Trophoblast cell (in vitro differentiated cells and primary cell): ENCODE results near the gene DNAH1.

Source experiments
- DNase-seq, 2 donors: peaks; one replicate each; pipeline ENCODE4 v3.0.0-alpha.2; 2016
- H2AFZ ChIP-seq: 2 replicates; pipeline ENCODE4 v1.6.1; 2013; ENCODE audit warnings: low read length, moderate library complexity, mild to moderate bottlenecking; ENCODE audit not compliant: insufficient read depth, poor library complexity
- H2AK5ac ChIP-seq: 2 replicates; pipeline ENCODE4 v1.6.1; 2013; ENCODE audit warnings: mild to moderate bottlenecking, low read length
- H2BK120ac ChIP-seq: 2 replicates; pipeline ENCODE4 v1.6.1; 2013; ENCODE audit warnings: low read length, mild to moderate bottlenecking, moderate library complexity; ENCODE audit not compliant: insufficient read depth, poor library complexity
- H2BK12ac ChIP-seq: 2 replicates; pipeline ENCODE4 v1.6.1; 2013; ENCODE audit warnings: mild to moderate bottlenecking, low read length, moderate library complexity
- H2BK5ac ChIP-seq: 2 replicates; pipeline ENCODE4 v1.6.1; 2013; ENCODE audit warnings: low read length, low read depth, moderate library complexity, mild to moderate bottlenecking; ENCODE audit not compliant: poor library complexity
- H3K14ac ChIP-seq: 2 replicates; pipeline ENCODE4 v1.6.1; 2013; ENCODE audit warnings: mild to moderate bottlenecking, low read length
- H3K18ac ChIP-seq: 2 replicates; pipeline ENCODE4 v1.6.1; 2013; ENCODE audit warnings: mild to moderate bottlenecking, low read length
- H3K23ac ChIP-seq: 2 replicates; pipeline ENCODE4 v1.6.1; 2013; ENCODE audit warnings: low read length
- H3K27ac ChIP-seq: 2 replicates; pipeline ENCODE4 v1.5.1; 2013; ENCODE audit warnings: low read depth, mild to moderate bottlenecking, inconsistent platforms, low read length, moderate library complexity
- H3K27me3 ChIP-seq: 2 replicates; pipeline ENCODE4 v1.6.1; 2013; ENCODE audit warnings: inconsistent platforms, mild to moderate bottlenecking, low read length, moderate library complexity; ENCODE audit not compliant: insufficient read depth
- H3K36me3 ChIP-seq, 2 experiments: 1 replicate in 1 of 2; 2 replicates in 1 of 2; pipeline ENCODE4 v1.6.1; 2013; ENCODE audit warnings: low read length in 2 of 2, mild to moderate bottlenecking in 2 of 2, moderate library complexity in 1 of 2; ENCODE audit not compliant: insufficient read depth in 2 of 2, control insufficient read depth in 1 of 2
- H3K4ac ChIP-seq: 2 replicates; pipeline ENCODE4 v1.6.1; 2013; ENCODE audit warnings: low read depth, mild to moderate bottlenecking, low read length, moderate library complexity
- H3K4me1 ChIP-seq, 2 experiments: 1 replicate in 1 of 2; 2 replicates in 1 of 2; pipeline ENCODE4 v1.6.1; 2013; ENCODE audit warnings: low read length in 2 of 2, mild to moderate bottlenecking in 2 of 2, moderate library complexity in 1 of 2; ENCODE audit not compliant: insufficient read depth in 2 of 2, control insufficient read depth in 1 of 2
- H3K4me2 ChIP-seq: 2 replicates; pipeline ENCODE4 v1.6.1; 2013; ENCODE audit warnings: inconsistent platforms, mild to moderate bottlenecking, low read length, moderate library complexity
- H3K4me3 ChIP-seq: 2 replicates; pipeline ENCODE4 v1.5.1; 2013; ENCODE audit warnings: mild to moderate bottlenecking, low read depth, low read length, inconsistent platforms
- H3K79me1 ChIP-seq: one replicate; pipeline ENCODE4 v1.6.1; 2013; ENCODE audit warnings: low read length
- H3K79me2 ChIP-seq: 2 replicates; pipeline ENCODE4 v1.6.1; 2013; ENCODE audit warnings: low read length, mild to moderate bottlenecking; ENCODE audit not compliant: control insufficient read depth, insufficient read depth, poor library complexity
- H3K9ac ChIP-seq: 2 replicates; pipeline ENCODE4 v1.6.1; 2013; ENCODE audit warnings: mild to moderate bottlenecking, low read length
- H3K9me3 ChIP-seq: 2 replicates; pipeline ENCODE4 v1.6.1; 2013; ENCODE audit warnings: low read depth, mild to moderate bottlenecking, control low read depth, inconsistent platforms, low read length; ENCODE audit not compliant: insufficient read depth
- H4K12ac ChIP-seq: 2 replicates; pipeline ENCODE4 v1.6.1; 2013; ENCODE audit warnings: low read depth, mild to moderate bottlenecking, low read length, moderate library complexity
- H4K8ac ChIP-seq: 2 replicates; pipeline ENCODE4 v1.6.1; 2013; ENCODE audit warnings: low read depth, mild to moderate bottlenecking, low read length, moderate library complexity
- H4K91ac ChIP-seq: one replicate; pipeline ENCODE4 v1.6.1; 2013; ENCODE audit warnings: low read depth, mild to moderate bottlenecking, low read length, moderate library complexity
- WGBS: extraction: QIAGEN DNeasy Blood & Tissue Kit; methylation state at CpG from one replicate; pipeline ENCODE4 v1.1.7; 2013; ENCODE audit warnings: missing lambda C conversion rate; ENCODE audit not compliant: insufficient read length, insufficient coverage; ENCODE audit errors: extremely low coverage; 5-methylcytosine and 5-hydroxymethylcytosine counted together

DNAH1 gene

DNA sequence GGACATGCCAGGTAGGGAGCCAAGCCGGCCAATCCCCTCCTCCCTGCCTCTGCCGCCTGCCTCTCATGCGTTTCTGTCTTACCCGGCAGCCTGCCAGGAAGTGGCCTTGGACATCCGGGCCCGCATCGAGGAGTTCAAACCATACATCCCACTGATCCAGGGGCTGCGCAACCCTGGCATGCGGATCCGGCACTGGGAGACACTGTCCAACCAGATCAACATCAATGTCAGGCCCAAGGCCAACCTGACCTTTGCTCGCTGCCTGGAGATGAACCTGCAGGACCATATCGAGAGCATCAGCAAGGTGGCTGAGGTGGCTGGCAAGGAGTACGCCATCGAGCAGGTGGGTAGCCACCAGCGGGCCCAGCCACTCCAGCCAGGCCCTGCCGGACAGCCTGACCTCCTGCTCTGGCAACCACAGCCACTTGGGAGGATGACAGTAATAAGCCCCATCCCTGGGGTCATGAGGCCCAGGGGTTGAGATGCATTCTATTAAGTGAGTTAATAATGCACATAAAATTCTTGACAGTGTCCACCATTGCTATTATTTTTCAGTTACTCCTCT is 37.3 kb downstream of the DNAH1 start:
- Histone ChIP-seq H4K8ac (no peak overlapping the region), H3K4ac (no peak overlapping the region), H2BK120ac (no peak overlapping the region), H2AFZ (no peak overlapping the region), H2BK12ac (no peak overlapping the region), H3K79me2 (no peaks in the 10 kb centered on the region), H3K27me3 (no peaks in the 10 kb centered on the region), H3K4me1 (peaks cover 0 to 4% of the 10 kb centered on the region in 2 experiments), H2BK5ac (no peak overlapping the region), H4K91ac (no peak overlapping the region), H3K79me1 (no peaks in the 10 kb centered on the region), H3K27ac (no peak overlapping the region), H3K4me2 (no peak overlapping the region), H2AK5ac (no peak overlapping the region), H4K12ac (no peak overlapping the region), H3K23ac (no peak overlapping the region), H3K9me3 (no peaks in the 10 kb centered on the region), H3K14ac (no peak overlapping the region), H3K36me3 (peaks cover 0 to 2% of the 10 kb centered on the region in 2 experiments), H3K9ac (no peak overlapping the region), H3K4me3 (no peak overlapping the region), H3K18ac (no peak overlapping the region)
- WGBS: no CpG with 5 or more reads among the region's 16 CpGs
- DNase-seq: no peak

DNA sequence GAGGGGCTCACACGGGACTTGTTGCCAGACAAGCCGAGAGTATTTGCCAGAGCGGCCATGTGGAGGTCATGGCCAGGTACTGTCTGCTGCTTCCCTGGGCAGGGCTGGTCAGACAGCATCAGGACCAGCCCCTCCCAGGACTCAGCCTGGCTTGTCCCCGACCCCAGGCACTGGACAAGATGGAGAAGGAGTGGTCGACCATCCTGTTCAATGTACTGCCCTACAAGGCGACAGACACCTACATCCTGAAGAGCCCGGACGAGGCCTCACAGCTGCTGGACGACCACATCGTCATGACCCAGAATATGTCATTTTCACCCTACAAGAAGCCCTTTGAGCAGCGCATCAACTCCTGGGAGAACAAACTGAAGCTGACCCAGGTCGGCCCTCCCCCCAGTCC is 38.6 kb downstream of the DNAH1 start:
- no peak for DNase-seq
- Histone ChIP-seq H3K79me2 (no peaks in the 10 kb centered on the region), H3K79me1 (no peaks in the 10 kb centered on the region), H3K18ac (no peak overlapping the region), H4K91ac (no peak overlapping the region), H3K27me3 (no peaks in the 10 kb centered on the region), H3K4me3 (no peak overlapping the region), H2BK120ac (no peak overlapping the region), H4K8ac (no peak overlapping the region), H4K12ac (no peak overlapping the region), H3K9me3 (no peaks in the 10 kb centered on the region), H3K27ac (no peak overlapping the region), H2BK5ac (no peak overlapping the region), H3K14ac (no peak overlapping the region), H3K4me1 (peaks cover 0 to under 1% of the 10 kb centered on the region in 2 experiments), H3K4me2 (no peak overlapping the region), H3K4ac (no peak overlapping the region), H2AFZ (no peak overlapping the region), H3K9ac (no peak overlapping the region), H2AK5ac (no peak overlapping the region), H3K23ac (no peak overlapping the region), H2BK12ac (no peak overlapping the region), H3K36me3 (peaks cover 0 to 2% of the 10 kb centered on the region in 2 experiments)
- no CpG with 5 or more reads among the region's 12 CpGs for WGBS

DNA sequence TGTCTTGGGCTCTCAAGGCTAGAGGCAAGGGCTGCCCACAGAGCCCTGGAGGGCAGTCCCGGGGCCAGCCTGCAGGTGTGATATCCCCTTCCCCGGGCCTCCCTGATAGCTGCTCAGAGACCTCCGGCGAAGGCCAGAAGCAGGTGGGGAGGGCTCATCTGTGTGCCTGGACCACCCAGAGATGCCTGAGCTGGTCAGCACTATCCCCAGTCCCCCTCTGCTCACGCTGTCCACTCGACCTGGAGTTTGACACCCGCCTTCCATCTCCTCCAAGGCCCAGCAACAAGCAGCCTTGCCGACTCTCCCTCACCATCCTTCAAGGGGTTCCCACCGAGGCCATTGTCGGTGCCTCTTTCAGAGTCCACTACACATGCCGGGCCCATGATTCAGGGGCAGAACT is 39.4 kb downstream of the DNAH1 start:
- H4K91ac ChIP-seq: no peak overlapping the region
- H2AFZ ChIP-seq: no peak overlapping the region
- H3K36me3 ChIP-seq: peaks cover 0 to 2% of the 10 kb centered on the region in 2 experiments
- H4K8ac ChIP-seq: no peak overlapping the region
- H3K9me3 ChIP-seq: no peaks in the 10 kb centered on the region
- no peak overlapping the region for H3K14ac ChIP-seq
- no peak overlapping the region for H3K4me3 ChIP-seq
- no peak overlapping the region for H3K4me2 ChIP-seq
- H3K4me1 ChIP-seq: no peaks in the 10 kb centered on the region
- H3K79me1 ChIP-seq: no peaks in the 10 kb centered on the region
- H3K23ac ChIP-seq: no peak overlapping the region
- no peaks in the 10 kb centered on the region for H3K27me3 ChIP-seq
- H3K79me2 ChIP-seq: no peaks in the 10 kb centered on the region
- H4K12ac ChIP-seq: no peak overlapping the region
- no peak overlapping the region for H3K9ac ChIP-seq
- no peak overlapping the region for H3K4ac ChIP-seq
- no peak overlapping the region for H2BK120ac ChIP-seq
- H2BK5ac ChIP-seq: no peak overlapping the region
- no peak for DNase-seq
- H2BK12ac ChIP-seq: no peak overlapping the region
- no peak overlapping the region for H3K18ac ChIP-seq
- H3K27ac ChIP-seq: no peak overlapping the region
- H2AK5ac ChIP-seq: no peak overlapping the region
- WGBS: no CpG with 5 or more reads among the region's 11 CpGs

DNA sequence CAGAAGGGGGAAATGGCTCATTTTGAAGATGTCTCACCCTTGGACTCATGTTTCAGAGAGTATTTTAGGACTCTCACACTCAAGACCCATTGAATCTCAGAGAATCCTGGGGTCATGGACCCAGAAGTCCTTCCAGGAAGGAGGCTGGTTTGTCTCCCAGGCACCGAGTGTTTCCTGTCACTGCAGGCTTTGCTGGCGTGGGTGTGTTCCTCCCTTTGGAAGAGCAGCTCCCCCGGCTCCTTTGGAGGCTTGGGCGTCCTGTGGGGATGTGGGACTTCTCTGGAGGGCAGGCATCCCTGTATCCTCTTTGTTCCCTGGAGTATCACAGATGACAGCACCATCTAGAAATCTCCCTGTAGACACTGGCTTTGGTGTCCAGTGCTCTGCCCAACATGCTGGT is 40.0 kb downstream of the DNAH1 start:
- Histone ChIP-seq H4K8ac (no peak overlapping the region), H2BK12ac (no peak overlapping the region), H3K4me1 (no peaks in the 10 kb centered on the region), H3K9ac (no peak overlapping the region), H3K27me3 (no peaks in the 10 kb centered on the region), H3K27ac (no peak overlapping the region), H3K36me3 (peaks cover 0 to 2% of the 10 kb centered on the region in 2 experiments), H3K79me1 (no peaks in the 10 kb centered on the region), H3K9me3 (no peaks in the 10 kb centered on the region), H3K79me2 (no peaks in the 10 kb centered on the region), H4K91ac (no peak overlapping the region), H4K12ac (no peak overlapping the region), H3K14ac (no peak overlapping the region), H2BK120ac (no peak overlapping the region), H3K4me3 (no peak overlapping the region), H3K23ac (no peak overlapping the region), H2AFZ (no peak overlapping the region), H2AK5ac (no peak overlapping the region), H3K4ac (no peak overlapping the region), H3K4me2 (no peak overlapping the region), H3K18ac (no peak overlapping the region), H2BK5ac (no peak overlapping the region)
- no CpG with 5 or more reads among the region's 4 CpGs for WGBS
- DNase-seq: no peak
